GM18520 (cell line): Measurements from ENCODE around the gene EVC.
"Not testable (repeated sequence)": the region's sequence is repeated elsewhere in the genome, so short reads cannot be mapped to it uniquely, and the experiment has no call there.

Source experiments
- ATAC-seq: cut with Tn5 transposase; IDR thresholded peaks from one replicate; pipeline ENCODE4 v1.9.1; 2021; ENCODE audit not compliant: unreplicated experiment

The EVC gene

GRCh38 chr4:5809216-5809776 is 98.3 kb downstream of the EVC start:
- no peak for ATAC-seq

GRCh38 chr4:5810151-5810550 is 99.2 kb downstream of the EVC start:
- no peak for ATAC-seq

GRCh38 chr4:5810770-5811430 is 99.9 kb downstream of the EVC start:
- no peak for ATAC-seq

- ATAC-seq, result not testable (repeated sequence)
Measured at GRCh38 chr4:5812057-5812456, 101.1 kb downstream of the EVC start.

GRCh38 chr4:5812506-5813229 is 101.7 kb downstream of the EVC start:
- no peak for ATAC-seq

GRCh38 chr4:5813882-5814255 is 102.9 kb downstream of the EVC start:
- no peak for ATAC-seq

- no peak for ATAC-seq
Measured at GRCh38 chr4:5814421-5814820, 103.4 kb downstream of the EVC start.

- no peak for ATAC-seq
Measured at GRCh38 chr4:5815641-5816040, 104.6 kb downstream of the EVC start.

GRCh38 chr4:5816101-5816500 is 105.1 kb downstream of the EVC start:
- no peak for ATAC-seq

GRCh38 chr4:5816851-5817375 is 105.9 kb downstream of the EVC start:
- no peak for ATAC-seq

- no peak for ATAC-seq
Measured at GRCh38 chr4:5821665-5822358, 110.8 kb downstream of the EVC start.

- ATAC-seq, result no peak
Measured at GRCh38 chr4:5822619-5823018, 111.6 kb downstream of the EVC start.

- no peak for ATAC-seq
Measured at GRCh38 chr4:5823542-5824211, 112.7 kb downstream of the EVC start.

GRCh38 chr4:5824227-5824626 is 113.2 kb downstream of the EVC start:
- ATAC-seq, result no peak

GRCh38 chr4:5824635-5825034 is 113.6 kb downstream of the EVC start:
- ATAC-seq, result no peak

GRCh38 chr4:5825321-5826041 is 114.5 kb downstream of the EVC start:
- ATAC-seq, result no peak

GRCh38 chr4:5826437-5827107 is 115.6 kb downstream of the EVC start:
- ATAC-seq, result no peak

GRCh38 chr4:5827108-5828004 is 116.4 kb downstream of the EVC start:
- no peak for ATAC-seq

- ATAC-seq, result no peak
Measured at GRCh38 chr4:5828005-5828391, 117.0 kb downstream of the EVC start.
